ENCODE results near the gene PPFIBP1.
"Not testable (repeated sequence)": the region's sequence is repeated elsewhere in the genome, so short reads cannot be mapped to it uniquely, and the experiment has no call there.

The PPFIBP1 gene

DNA sequence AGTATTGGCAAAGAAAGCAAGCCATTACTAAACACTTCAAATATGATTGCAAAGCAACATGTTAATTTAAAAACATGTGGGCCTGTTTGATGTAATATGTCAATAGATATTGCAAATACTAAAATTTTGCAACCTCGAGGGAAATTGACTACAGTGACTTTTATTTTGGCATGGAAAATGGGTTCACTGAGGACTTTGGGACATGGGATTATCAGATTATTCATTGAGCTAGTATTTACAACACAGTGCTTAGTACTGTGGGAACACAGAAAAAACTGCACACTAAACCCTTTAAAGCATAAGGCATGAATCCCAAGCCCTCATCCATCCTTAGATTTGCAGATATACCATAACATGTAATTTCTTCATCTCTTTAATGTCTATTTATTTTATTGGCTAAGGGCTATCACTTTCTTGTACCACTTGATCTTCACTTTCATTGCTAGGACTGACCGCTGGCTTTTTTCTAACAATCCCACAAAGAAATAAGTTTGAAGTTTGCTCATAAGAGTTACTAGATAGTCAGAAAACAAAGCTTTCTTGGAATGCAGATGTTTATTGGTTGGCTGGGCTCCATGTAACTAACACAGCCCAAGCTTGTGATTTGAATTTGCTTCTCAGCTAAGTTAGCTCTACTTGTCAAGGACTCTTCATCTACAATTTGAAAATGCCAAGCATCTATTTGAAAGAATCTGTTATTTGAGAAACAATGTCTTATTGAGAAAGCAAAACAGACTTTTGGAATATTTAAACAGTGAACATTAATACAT lies 48.7 kb downstream of the PPFIBP1 start:
- DNase-seq = no peak

DNA sequence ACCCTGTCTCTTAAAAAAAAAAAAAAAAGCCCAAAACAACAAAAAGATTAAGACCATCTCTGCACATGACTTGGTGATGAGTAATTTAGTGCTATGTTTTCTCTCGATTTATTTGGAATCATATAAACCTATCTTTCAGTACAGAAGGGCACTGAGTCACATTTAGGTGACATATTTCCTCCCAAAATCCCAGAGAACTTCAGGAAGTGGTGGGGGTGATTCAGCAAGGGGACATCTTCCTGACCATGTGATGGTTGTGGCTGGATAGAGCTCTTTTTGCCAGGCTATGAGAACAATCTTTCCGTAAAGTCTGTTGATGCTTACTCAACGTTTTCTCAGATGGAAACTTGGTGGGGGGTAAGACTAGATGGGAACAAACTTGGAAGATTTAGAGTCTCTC lies 50.0 kb downstream of the PPFIBP1 start:
- DNase-seq = no peak

DNA sequence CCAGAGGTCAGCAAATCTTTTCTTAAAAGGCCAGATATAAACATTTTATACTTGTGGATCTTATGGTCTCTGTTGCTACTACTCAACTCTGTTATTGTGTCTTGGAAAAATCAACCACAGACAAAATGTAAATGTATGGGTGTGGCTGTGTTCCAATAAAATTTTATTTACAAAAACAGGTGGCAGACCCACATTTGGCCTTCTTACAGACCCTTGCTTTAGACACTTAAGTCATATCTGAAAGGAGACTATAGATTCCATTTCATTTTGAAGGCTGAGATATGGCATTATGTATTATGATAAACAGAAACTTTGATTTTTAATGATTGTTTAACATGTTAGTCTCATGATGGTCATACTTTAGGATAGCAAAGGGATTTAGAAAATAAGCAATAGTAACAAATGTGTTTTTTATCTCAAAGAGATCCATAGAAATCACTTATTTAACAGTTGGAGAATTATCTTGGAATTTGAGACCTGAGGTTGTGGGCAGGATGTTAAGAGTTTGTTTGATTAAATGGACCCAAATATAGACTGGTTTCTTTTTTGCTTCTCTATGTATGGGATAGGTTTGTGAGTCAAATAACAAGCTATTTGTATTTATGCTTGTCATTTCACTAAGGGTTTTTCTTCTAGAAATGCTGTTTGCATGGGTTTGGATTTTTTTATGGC lies 51.2 kb downstream of the PPFIBP1 start:
- no peak for DNase-seq

DNA sequence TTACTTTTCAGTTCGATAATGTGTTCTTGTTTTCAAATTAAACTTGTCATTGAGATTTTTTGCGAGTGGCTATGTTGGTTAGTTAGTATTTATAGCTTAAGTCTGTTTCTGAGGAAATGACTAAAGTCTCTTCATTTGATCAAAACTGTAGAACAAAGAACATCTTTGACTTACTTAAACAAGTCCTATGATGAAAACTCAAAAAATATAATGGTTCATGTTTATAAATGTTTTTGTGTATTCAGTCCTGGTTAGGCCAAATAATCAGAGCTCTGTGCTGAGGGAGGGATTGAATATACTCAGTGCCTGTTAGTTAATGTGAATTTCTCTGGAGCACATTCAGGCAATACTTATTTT lies 51.7 kb downstream of the PPFIBP1 start:
- no peak for DNase-seq

DNA sequence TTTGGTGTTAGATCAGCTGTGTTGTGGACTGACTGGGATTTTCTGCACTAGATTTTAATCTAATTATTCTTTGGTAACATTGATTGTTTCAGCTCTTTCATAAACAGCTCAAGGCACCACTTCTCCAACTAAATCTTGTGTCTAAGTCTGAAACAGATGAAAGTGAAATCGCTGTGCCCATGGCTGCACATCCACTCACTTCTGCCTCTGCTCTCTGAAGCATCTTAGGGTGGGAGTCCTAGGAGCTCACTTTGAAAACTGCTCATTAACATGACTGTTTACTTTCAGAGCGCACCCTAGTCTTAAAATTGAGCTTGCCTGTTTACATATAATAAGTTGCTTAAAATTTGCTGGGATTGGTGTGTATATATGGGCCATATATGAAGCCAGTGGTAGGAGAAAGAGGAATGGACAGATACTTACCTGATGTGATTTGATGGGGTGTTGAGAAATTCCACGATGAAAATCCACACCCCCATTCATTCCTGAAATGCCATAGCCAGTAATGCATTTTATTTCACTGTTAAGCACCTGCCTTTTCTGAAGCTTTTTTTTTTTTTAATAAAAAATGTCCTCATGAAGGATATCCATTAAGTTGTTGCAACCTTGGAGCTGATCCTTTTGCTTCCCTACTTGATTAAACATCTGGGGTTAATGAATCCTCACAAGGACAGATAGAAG lies 52.8 kb downstream of the PPFIBP1 start:
- no peak for DNase-seq

DNA sequence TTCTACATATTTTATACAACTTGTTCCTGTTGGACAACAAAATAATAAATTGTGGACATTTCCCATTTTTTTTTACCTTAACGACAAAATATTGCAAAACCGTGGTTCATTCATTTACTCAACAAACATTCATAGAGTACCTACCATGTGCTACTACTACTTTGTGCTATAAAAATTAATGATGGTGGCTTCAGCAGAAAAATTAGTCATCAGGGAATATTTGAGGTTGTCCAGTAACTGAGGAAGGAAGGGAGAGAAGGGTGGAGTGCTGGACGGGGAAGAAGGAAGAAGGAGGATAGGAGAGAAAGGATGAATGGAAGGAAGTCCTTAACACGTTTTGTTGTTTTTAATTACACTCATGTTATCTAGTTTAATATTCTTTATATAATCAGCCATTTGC lies 53.7 kb downstream of the PPFIBP1 start:
- no peak for DNase-seq

DNA sequence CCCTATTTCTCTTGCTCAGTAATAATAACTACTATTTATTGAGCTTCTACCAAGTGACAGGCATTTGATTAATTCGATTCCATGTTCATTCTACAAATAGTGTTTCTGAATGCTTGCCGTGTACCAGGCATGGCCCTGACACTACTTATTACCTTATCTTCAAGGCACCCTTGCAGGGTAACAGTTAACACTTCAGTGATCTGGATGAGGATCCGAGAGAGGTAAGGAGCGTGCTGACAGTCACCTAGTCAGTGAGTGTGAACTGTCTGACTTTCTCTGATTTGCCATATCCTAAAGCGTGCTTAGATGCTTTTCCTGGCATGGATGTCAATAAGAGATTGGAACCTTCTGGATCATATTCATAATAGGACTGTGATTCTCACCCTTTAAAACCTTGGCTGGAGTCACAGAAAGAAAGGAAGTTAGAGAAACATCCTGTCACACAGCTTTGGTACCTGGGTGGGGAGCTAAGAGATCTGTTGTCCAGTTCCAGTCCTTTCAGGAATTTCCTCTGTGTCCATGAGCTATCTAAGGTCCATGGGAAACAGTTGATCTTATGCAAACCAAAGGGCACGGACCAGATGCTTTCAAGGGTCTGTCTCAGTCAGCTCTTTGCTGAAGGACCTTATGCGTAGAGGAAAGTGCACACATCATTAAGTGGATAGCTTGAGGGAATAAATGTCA lies 54.8 kb downstream of the PPFIBP1 start:
- DNase-seq = peak; percentile 5

DNA sequence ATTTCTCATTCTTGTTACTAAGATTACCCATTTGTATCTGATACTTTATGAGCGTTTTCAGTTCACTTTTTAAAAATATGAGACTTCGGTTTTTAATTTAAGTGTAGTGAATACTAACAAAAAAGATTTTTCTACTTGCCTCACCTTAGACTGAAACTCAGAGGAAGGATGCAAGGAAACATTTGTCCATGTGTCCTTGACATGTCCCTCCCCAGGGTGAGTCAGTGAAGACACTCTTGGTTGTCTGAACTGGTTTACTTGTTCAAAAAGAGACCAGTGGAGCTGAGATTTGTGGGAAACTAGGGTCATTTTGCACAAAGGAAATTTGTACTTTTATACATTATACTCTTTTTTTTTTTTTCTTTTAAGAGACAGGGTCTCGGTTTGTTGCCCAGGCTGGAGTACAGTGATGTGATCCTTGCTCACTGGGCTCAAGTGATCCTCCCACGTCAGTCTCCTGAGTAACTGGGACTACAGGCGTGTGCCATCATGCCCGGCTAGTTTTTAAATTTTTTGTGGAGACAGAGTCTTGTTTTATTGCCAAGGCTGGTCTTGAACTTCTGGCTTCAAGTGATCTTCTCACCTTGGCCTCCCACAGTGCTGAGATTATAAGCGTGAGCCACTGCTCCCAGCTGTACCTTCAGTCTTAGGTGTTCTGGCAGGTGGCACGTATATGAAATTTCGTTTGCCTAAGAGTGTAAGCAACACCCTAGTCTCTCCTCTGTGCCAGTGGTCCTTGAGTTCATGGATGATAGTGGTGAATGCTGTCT lies 56.7 kb downstream of the PPFIBP1 start:
- peak; percentile 32 for DNase-seq

DNA sequence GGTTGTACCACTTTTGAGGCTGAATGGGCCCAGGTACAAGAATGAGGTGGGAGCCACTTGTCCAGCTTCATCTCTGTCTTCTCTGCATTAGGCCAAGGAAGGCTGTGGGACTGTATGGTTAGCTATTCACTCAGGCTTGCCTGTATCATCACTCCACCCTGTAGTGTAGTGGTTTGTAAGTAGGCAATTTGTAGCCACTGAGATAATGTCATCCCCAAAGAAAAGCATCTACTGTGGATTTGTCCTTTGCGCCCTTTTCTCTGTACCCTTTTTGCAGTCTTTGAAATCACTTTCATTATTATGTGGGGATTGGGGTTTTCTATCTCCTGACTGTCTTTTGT lies 57.3 kb downstream of the PPFIBP1 start:
- not testable (repeated sequence) for DNase-seq

DNA sequence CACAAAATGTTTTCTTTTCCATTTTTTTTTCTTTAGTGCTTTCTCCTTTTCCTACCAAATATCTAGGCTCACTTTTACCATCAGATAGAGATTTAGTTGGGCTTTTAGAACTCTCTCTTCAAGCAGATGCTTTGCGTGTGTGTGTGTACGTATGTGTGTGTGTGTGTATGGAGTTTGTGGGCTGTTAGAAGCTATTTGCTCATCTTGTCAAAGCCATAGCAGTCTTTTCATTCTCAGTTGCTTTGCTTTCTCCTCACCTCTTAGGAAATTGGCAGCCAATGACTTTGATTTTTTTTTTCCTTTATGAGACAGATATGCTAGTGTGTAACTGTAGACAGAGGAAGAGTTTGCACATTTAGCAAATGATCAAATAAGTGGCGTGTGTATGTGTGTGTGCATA lies 57.8 kb downstream of the PPFIBP1 start:
- DNase-seq = not testable (repeated sequence)

DNA sequence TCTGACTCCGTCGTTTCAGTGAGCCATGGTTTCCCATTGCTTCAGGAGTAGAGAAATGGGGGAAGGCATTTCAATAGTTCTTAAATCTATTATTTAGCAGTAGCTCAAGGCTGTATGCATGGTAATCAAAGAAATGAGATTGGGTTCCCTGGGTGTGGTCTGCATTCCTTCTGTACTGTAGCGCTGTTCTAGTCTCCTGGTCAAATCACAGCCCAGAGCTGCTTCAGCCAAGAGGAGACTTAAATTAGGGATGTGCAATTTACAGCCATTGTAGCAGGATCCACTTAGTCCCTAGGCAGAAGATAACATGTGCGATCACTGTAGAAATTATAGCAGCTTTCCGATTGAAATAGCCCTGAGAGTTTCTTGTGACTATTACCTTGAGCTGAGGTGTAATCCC lies 58.4 kb downstream of the PPFIBP1 start:
- not testable (repeated sequence) for DNase-seq

DNA sequence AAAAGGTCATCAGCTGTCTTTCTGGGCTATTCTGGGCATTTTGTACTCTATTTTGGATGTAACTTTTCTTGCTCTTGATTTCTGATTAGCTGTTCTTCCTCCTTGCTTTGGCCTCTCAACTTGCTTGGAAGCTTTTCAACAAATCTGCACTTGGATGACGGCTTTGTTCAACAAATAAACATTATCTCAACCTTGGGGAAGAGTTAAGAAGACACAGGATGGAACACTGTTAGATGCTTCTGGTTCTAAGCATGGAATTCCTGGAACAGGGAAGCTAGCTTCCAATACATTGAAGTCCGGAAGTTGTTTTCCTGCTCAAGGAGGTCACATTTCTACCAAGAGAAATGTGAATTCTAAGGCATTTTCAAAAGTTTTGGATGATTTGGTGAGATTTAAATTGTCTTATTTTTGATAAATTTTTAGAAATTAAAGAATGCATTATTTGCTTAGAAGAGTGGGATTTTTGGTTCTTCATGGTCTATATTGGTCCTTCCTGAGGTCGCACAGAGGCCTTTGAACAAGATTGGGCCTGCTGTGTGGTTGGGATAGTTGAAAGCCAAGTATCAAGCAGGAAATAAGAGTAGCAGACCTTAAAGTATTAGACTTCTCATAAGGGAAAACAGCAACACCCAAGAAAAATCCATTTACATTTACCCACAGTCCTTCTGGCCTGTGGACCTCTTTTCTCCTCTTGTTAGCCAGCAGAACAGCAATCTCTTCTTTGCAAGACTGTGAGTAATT lies 59.2 kb downstream of the PPFIBP1 start:
- no peak for DNase-seq

DNA sequence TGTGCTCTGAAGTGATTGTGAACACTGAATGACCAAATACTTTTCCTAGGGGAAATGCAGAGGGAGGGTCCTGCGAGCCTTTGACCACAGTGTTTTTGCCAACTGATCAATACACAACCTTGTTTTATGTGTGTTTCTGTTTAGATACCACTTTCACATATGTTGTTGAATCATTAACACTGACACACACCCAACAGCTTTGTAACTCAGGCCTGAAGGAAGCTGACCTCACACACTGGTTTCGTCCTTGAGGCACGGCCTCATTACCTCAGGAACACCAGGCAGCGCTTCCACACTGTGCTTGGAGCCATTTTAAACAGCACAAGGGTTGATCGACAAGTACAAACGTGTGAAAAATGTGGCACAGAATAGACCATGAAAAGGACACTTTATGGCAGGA lies 60.0 kb downstream of the PPFIBP1 start:
- DNase-seq = no peak

DNA sequence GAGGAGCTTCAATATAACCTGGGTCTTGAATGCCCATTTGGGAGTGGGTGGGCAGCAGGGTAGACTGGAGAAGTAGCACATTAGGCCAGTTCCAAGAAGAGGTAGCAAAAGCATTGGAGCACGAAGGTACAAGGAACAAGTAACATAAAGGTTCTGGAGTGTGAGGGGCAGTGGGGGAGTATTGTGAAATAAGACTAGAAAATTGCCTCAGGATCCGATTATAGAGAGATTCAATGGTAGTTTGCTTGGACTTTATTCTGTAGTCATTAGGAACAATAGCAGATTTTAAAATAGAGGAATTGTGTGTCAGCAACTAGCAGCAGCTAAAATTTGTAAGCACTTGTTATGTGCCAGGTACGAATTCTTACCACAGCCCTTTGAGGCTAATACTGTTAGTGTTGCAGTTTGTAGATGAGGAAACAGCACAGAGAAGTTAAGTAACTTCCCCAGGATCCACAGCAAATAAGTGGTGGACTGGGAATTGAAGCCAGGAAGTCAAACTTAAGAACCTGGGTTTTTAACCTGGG lies 61.8 kb downstream of the PPFIBP1 start:
- DNase-seq = no peak

DNA sequence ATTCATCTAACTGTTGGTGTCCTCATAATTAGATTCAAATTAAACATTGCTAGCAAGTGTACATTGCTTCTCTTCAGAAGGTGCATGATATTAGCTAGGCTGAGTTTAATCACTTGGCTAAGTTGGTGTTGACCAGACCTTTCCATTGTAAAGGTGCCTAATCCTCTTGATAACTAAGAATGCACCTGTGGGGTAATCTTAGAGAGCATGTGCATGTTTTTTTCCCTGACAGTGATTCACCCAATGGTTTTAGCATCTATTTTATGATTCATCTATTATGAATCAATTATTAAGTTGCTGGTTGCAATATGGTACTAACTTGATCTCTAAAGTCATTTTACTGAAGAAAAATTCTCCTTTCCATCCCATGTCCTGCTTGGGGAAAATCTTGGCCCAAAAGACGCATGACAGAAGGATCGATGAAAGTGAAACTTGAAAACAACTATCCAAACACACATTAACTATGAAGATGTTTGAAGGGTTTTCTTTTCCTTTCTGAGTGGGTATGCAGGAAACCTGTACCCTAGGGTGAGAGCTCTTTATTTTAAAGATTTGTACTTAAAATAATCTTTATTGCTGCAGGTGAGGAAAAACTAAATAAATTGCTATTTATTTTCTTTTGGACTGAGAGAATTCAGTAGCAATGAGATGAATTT lies 64.2 kb downstream of the PPFIBP1 start:
- DNase-seq = not testable (repeated sequence)

DNA sequence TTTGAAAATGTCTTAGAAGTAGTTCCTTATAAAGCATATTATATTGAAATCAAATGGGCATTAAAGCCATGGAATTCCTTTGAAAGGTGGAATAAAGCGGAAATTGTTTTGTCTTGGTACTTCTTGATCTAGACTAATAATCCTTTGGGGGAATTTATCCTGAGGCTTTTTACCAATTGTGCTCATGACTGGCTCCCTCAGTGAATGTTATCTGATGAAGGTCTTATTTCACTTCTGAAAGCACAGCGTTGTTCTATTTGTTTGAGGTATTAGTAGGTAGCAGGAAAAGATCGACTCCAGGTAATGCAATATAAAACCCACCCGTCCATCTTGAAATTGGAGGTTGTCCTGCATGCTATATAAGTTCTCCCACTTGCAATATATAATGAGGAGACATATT lies 64.8 kb downstream of the PPFIBP1 start:
- no peak for DNase-seq

DNA sequence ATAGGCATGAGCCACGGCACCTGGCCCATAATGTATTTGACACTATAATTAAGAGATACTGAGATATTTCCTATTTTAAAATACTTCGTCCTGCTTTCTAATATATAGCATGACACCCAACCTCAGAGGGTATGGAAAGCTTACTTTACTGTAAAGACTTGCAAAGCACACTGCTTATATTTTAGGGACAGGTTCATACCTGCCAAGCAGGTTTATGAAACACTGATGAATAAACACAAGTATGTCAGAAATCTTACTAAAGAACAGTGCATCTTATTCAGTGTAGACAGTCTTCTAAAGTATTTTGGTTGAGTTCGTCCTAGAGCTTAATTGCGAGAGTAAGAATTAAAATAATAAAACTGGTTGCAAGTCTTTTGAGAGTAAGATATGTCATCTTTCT lies 65.4 kb downstream of the PPFIBP1 start:
- DNase-seq = no peak

DNA sequence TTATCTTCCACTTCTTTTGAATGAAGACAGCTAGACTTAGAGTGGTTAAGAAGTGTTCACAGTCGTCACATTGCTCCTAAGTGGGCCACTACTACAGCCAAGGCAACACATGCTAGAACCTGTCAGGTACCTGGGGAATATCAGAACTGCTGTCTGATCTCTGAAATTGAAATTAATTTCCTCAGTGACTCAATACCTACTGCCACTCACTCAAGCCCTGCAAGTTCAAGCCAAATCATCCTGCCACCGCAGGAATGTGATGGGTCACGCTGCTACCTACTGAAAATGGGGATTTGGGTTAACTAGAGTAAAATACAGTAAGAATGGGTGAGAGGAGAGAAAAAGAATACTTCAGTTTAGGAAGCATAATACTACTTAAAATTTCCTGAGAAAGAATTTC lies 67.7 kb downstream of the PPFIBP1 start:
- DNase-seq = not testable (repeated sequence)

DNA sequence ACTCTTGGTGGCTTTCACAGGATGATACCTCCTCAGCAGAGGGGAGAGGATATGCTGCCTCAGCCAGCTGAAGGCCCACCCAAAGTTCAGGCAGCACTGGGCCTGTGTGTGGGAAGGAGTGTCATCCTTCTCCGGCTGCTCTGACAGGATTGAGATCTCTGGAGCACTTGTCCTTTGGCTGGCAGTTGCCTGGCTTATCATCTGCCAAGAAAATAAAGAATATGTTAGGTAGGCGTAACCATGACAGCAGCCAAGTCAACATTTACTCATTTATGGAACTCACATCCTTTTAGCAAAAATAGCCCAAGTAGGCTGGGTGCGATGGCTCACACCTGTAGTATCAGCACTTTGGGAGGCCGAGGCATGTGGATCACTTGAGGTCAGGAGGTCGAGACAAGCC lies 68.5 kb downstream of the PPFIBP1 start:
- peak; percentile 3 for DNase-seq

DNA sequence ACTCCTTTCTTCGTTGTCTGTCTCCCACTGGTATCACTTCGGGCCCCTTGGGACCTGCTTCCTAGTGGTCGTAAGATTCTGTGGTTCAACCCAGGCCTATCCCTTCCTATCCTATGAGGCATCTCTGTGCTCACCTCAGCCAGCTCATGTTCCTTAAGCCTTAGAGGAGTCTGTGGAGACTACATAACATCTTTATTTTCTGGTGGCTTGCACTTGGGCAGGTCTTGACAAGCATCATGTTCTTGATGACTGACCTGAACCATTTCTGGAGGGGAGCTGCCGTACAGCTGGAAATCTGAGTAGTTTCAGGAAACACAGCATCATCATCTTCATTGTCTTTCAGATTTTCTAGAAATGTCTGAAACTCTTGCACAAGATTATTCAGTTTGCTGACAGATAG lies 69.3 kb downstream of the PPFIBP1 start:
- no peak for DNase-seq

DNA sequence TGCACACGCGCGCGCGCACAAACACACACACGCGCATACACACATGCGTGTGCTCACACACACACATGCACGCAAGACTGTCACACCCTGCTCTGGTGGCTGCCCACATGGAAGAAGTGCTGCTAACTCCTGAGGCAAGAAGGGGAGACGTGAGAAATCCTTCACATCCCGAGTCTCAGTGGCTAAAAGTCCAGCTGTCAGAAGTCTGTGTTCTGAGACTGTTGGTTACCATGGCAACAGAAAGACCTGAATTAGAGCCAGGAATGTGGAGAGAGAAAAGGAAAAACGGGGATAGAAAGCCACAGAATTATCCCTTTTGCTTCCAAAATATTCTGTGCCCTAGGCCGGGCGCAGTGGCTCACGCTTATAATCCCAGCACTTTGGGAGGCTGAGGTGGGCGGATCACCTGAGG lies 71.2 kb downstream of the PPFIBP1 start:
- DNase-seq = peak; percentile 17

Measured in NCI-H69 (cell line).